GM21619 (cell line): ENCODE data around the gene FOXL3.

Experiments used
- ATAC-seq: cut with Tn5 transposase; IDR thresholded peaks from one replicate; pipeline ENCODE4 v1.9.1; 2021; ENCODE audit not compliant: unreplicated experiment

FOXL3 gene

GRCh38 chr7:318878-319661 lies 29.1 kb downstream of the FOXL3 start:
- ATAC-seq = no peak

- no peak for ATAC-seq
Observed at GRCh38 chr7:320297-320696, 30.3 kb downstream of the FOXL3 start.

GRCh38 chr7:322111-322671 lies 32.2 kb downstream of the FOXL3 start:
- ATAC-seq = no peak

GRCh38 chr7:322708-323111 lies 32.7 kb downstream of the FOXL3 start:
- ATAC-seq = no peak

- ATAC-seq = no peak
Observed at GRCh38 chr7:323410-323809, 33.4 kb downstream of the FOXL3 start.

GRCh38 chr7:324011-324410 lies 34.0 kb downstream of the FOXL3 start:
- no peak for ATAC-seq

GRCh38 chr7:325051-325798 lies 35.3 kb downstream of the FOXL3 start:
- no peak for ATAC-seq

- ATAC-seq = no peak
Observed at GRCh38 chr7:325811-326210, 35.8 kb downstream of the FOXL3 start.

GRCh38 chr7:326273-326672 lies 36.3 kb downstream of the FOXL3 start:
- ATAC-seq = no peak

- ATAC-seq = no peak
Observed at GRCh38 chr7:326809-327232, 36.9 kb downstream of the FOXL3 start.

GRCh38 chr7:327233-327931 lies 37.4 kb downstream of the FOXL3 start:
- ATAC-seq = no peak

- ATAC-seq = no peak
Observed at GRCh38 chr7:327991-328702, 38.2 kb downstream of the FOXL3 start.

GRCh38 chr7:329691-330281 lies 39.8 kb downstream of the FOXL3 start:
- ATAC-seq = no peak

GRCh38 chr7:330511-331230 lies 40.7 kb downstream of the FOXL3 start:
- no peak for ATAC-seq

- ATAC-seq = no peak
Observed at GRCh38 chr7:332020-332517, 42.1 kb downstream of the FOXL3 start.

GRCh38 chr7:332646-333392 lies 42.8 kb downstream of the FOXL3 start:
- no peak for ATAC-seq

- ATAC-seq = no peak
Observed at GRCh38 chr7:333393-333764, 43.4 kb downstream of the FOXL3 start.

- ATAC-seq = no peak
Observed at GRCh38 chr7:334618-335357, 44.8 kb downstream of the FOXL3 start.
